Measurements from ENCODE around the gene AFF2.
A peak's percentile ranks its signal among the peaks of the same experiment; 100 is the strongest.

Gene AFF2

GRCh38 chrX:148567779-148568178, 67.4 kb downstream of the AFF2 start:
- DNase-seq = no peak
- ChIA-PET CTCF (no interaction called here), POLR2A (no interaction called here)
- H3K4me3 ChIP-seq (ENCODE audit: control insufficient read depth in 1 of 7, extremely low read depth in 1 of 7, insufficient read depth in 4 of 7, low read depth in 2 of 7, low read length in 6 of 7) = no peak overlapping the region
- WGBS (ENCODE audit: insufficient coverage) = 86% methylated on average over 1 of the region's 1 CpG
- H3K4me1 ChIP-seq (ENCODE audit: control extremely low read depth in 1 of 4, control insufficient read depth in 4 of 4, insufficient read depth in 4 of 4, low read length in 3 of 4) = peaks cover 0 to 5% (median 2%) of the 10 kb centered on the region in 4 experiments
- no peaks in the 10 kb centered on the region for H3K27me3 ChIP-seq (replicated peaks in 2 of 5; ENCODE audit: control insufficient read depth in 4 of 5, insufficient read depth in 5 of 5, low read length in 4 of 5)
- H3K9me3 ChIP-seq (ENCODE audit: control extremely low read depth in 1 of 5, control insufficient read depth in 4 of 5, insufficient read depth in 2 of 5, low read depth in 1 of 5, low read length in 4 of 5) = no peaks in the 10 kb centered on the region
- no peaks in the 10 kb centered on the region for H3K36me3 ChIP-seq (ENCODE audit: control insufficient read depth in 4 of 4, insufficient read depth in 4 of 4, low read length in 3 of 4)
- H3K27ac ChIP-seq (ENCODE audit: insufficient read depth in 1 of 2, low read depth in 1 of 2, low read length in 2 of 2, poor library complexity in 1 of 2, severe bottlenecking in 2 of 2) = no peak overlapping the region

- Histone ChIP-seq H3K4me3 (ENCODE audit: control insufficient read depth in 1 of 7, extremely low read depth in 1 of 7, insufficient read depth in 4 of 7, low read depth in 2 of 7, low read length in 6 of 7) (no peak overlapping the region), H3K4me1 (ENCODE audit: control extremely low read depth in 1 of 4, control insufficient read depth in 4 of 4, insufficient read depth in 4 of 4, low read length in 3 of 4) (no peaks in the 10 kb centered on the region), H3K36me3 (ENCODE audit: control insufficient read depth in 4 of 4, insufficient read depth in 4 of 4, low read length in 3 of 4) (no peaks in the 10 kb centered on the region), H3K27me3 (replicated peaks in 2 of 5; ENCODE audit: control insufficient read depth in 4 of 5, insufficient read depth in 5 of 5, low read length in 4 of 5) (no peaks in the 10 kb centered on the region), H3K9me3 (ENCODE audit: control extremely low read depth in 1 of 5, control insufficient read depth in 4 of 5, insufficient read depth in 2 of 5, low read depth in 1 of 5, low read length in 4 of 5) (no peaks in the 10 kb centered on the region), H3K27ac (ENCODE audit: insufficient read depth in 1 of 2, low read depth in 1 of 2, low read length in 2 of 2, poor library complexity in 1 of 2, severe bottlenecking in 2 of 2) (no peak overlapping the region)
- no peak for DNase-seq
- ChIA-PET POLR2A (no interaction called here), CTCF (no interaction called here)
- WGBS (ENCODE audit: insufficient coverage) = no CpG with 5 or more reads among the region's 2 CpGs
These were observed 68.3 kb downstream of the AFF2 start for GRCh38 chrX:148568763-148569162.

- CTCF ChIA-PET = no interaction called here
- POLR2A ChIA-PET = no interaction called here
- no peak overlapping the region for H3K4me3 ChIP-seq (ENCODE audit: control insufficient read depth in 1 of 7, extremely low read depth in 1 of 7, insufficient read depth in 4 of 7, low read depth in 2 of 7, low read length in 6 of 7)
- no peaks in the 10 kb centered on the region for H3K4me1 ChIP-seq (ENCODE audit: control extremely low read depth in 1 of 4, control insufficient read depth in 4 of 4, insufficient read depth in 4 of 4, low read length in 3 of 4)
- WGBS (ENCODE audit: insufficient coverage) = no CpG with 5 or more reads among the region's 4 CpGs
- no peaks in the 10 kb centered on the region for H3K27me3 ChIP-seq (replicated peaks in 2 of 5; ENCODE audit: control insufficient read depth in 4 of 5, insufficient read depth in 5 of 5, low read length in 4 of 5)
- DNase-seq = peak in 2 of 3 donors; percentile 24 to 36
- H3K9me3 ChIP-seq (ENCODE audit: control extremely low read depth in 1 of 5, control insufficient read depth in 4 of 5, insufficient read depth in 2 of 5, low read depth in 1 of 5, low read length in 4 of 5) = no peaks in the 10 kb centered on the region
- H3K36me3 ChIP-seq (ENCODE audit: control insufficient read depth in 4 of 4, insufficient read depth in 4 of 4, low read length in 3 of 4) = no peaks in the 10 kb centered on the region
- no peak overlapping the region for H3K27ac ChIP-seq (ENCODE audit: insufficient read depth in 1 of 2, low read depth in 1 of 2, low read length in 2 of 2, poor library complexity in 1 of 2, severe bottlenecking in 2 of 2)
These were observed 71.9 kb downstream of the AFF2 start for GRCh38 chrX:148572337-148572736.

GRCh38 chrX:148573119-148573518, 72.7 kb downstream of the AFF2 start:
- 93% methylated on average over 4 of the region's 4 CpGs for WGBS (ENCODE audit: insufficient coverage)
- H3K27ac ChIP-seq (ENCODE audit: insufficient read depth in 1 of 2, low read depth in 1 of 2, low read length in 2 of 2, poor library complexity in 1 of 2, severe bottlenecking in 2 of 2) = no peak overlapping the region
- ChIA-PET CTCF (no interaction called here), POLR2A (no interaction called here)
- H3K27me3 ChIP-seq (replicated peaks in 2 of 5; ENCODE audit: control insufficient read depth in 4 of 5, insufficient read depth in 5 of 5, low read length in 4 of 5) = no peaks in the 10 kb centered on the region
- no peak overlapping the region for H3K4me3 ChIP-seq (ENCODE audit: control insufficient read depth in 1 of 7, extremely low read depth in 1 of 7, insufficient read depth in 4 of 7, low read depth in 2 of 7, low read length in 6 of 7)
- DNase-seq = peak in 2 of 3 donors; percentile 7 to 11
- H3K36me3 ChIP-seq (ENCODE audit: control insufficient read depth in 4 of 4, insufficient read depth in 4 of 4, low read length in 3 of 4) = no peaks in the 10 kb centered on the region
- H3K9me3 ChIP-seq (ENCODE audit: control extremely low read depth in 1 of 5, control insufficient read depth in 4 of 5, insufficient read depth in 2 of 5, low read depth in 1 of 5, low read length in 4 of 5) = no peaks in the 10 kb centered on the region
- no peaks in the 10 kb centered on the region for H3K4me1 ChIP-seq (ENCODE audit: control extremely low read depth in 1 of 4, control insufficient read depth in 4 of 4, insufficient read depth in 4 of 4, low read length in 3 of 4)

- Histone ChIP-seq H3K27me3 (replicated peaks in 2 of 5; ENCODE audit: control insufficient read depth in 4 of 5, insufficient read depth in 5 of 5, low read length in 4 of 5) (no peaks in the 10 kb centered on the region), H3K36me3 (ENCODE audit: control insufficient read depth in 4 of 4, insufficient read depth in 4 of 4, low read length in 3 of 4) (no peaks in the 10 kb centered on the region), H3K4me3 (ENCODE audit: control insufficient read depth in 1 of 7, extremely low read depth in 1 of 7, insufficient read depth in 4 of 7, low read depth in 2 of 7, low read length in 6 of 7) (no peak overlapping the region), H3K9me3 (ENCODE audit: control extremely low read depth in 1 of 5, control insufficient read depth in 4 of 5, insufficient read depth in 2 of 5, low read depth in 1 of 5, low read length in 4 of 5) (no peaks in the 10 kb centered on the region), H3K27ac (ENCODE audit: insufficient read depth in 1 of 2, low read depth in 1 of 2, low read length in 2 of 2, poor library complexity in 1 of 2, severe bottlenecking in 2 of 2) (no peak overlapping the region), H3K4me1 (ENCODE audit: control extremely low read depth in 1 of 4, control insufficient read depth in 4 of 4, insufficient read depth in 4 of 4, low read length in 3 of 4) (no peaks in the 10 kb centered on the region)
- no CpG with 5 or more reads among the region's 3 CpGs for WGBS (ENCODE audit: insufficient coverage)
- ChIA-PET POLR2A (no interaction called here), CTCF (no interaction called here)
- no peak for DNase-seq
These were observed 74.0 kb downstream of the AFF2 start for GRCh38 chrX:148574237-148574973.

- ChIA-PET CTCF (no interaction called here), POLR2A (no interaction called here)
- no peak overlapping the region for H3K27ac ChIP-seq (ENCODE audit: insufficient read depth in 1 of 2, low read depth in 1 of 2, low read length in 2 of 2, poor library complexity in 1 of 2, severe bottlenecking in 2 of 2)
- WGBS (ENCODE audit: insufficient coverage) = no CpG with 5 or more reads among the region's 6 CpGs
- H3K27me3 ChIP-seq (replicated peaks in 2 of 5; ENCODE audit: control insufficient read depth in 4 of 5, insufficient read depth in 5 of 5, low read length in 4 of 5) = no peaks in the 10 kb centered on the region
- no peak overlapping the region for H3K4me3 ChIP-seq (ENCODE audit: control insufficient read depth in 1 of 7, extremely low read depth in 1 of 7, insufficient read depth in 4 of 7, low read depth in 2 of 7, low read length in 6 of 7)
- no peaks in the 10 kb centered on the region for H3K9me3 ChIP-seq (ENCODE audit: control extremely low read depth in 1 of 5, control insufficient read depth in 4 of 5, insufficient read depth in 2 of 5, low read depth in 1 of 5, low read length in 4 of 5)
- DNase-seq = no peak
- H3K4me1 ChIP-seq (ENCODE audit: control extremely low read depth in 1 of 4, control insufficient read depth in 4 of 4, insufficient read depth in 4 of 4, low read length in 3 of 4) = no peaks in the 10 kb centered on the region
- H3K36me3 ChIP-seq (ENCODE audit: control insufficient read depth in 4 of 4, insufficient read depth in 4 of 4, low read length in 3 of 4) = no peaks in the 10 kb centered on the region
These were observed 76.0 kb downstream of the AFF2 start for GRCh38 chrX:148576396-148576795.

GRCh38 chrX:148577741-148578140, 77.3 kb downstream of the AFF2 start:
- no peak for DNase-seq
- Histone ChIP-seq H3K36me3 (ENCODE audit: control insufficient read depth in 4 of 4, insufficient read depth in 4 of 4, low read length in 3 of 4) (no peaks in the 10 kb centered on the region), H3K4me3 (ENCODE audit: control insufficient read depth in 1 of 7, extremely low read depth in 1 of 7, insufficient read depth in 4 of 7, low read depth in 2 of 7, low read length in 6 of 7) (no peak overlapping the region), H3K27me3 (replicated peaks in 2 of 5; ENCODE audit: control insufficient read depth in 4 of 5, insufficient read depth in 5 of 5, low read length in 4 of 5) (no peaks in the 10 kb centered on the region), H3K4me1 (ENCODE audit: control extremely low read depth in 1 of 4, control insufficient read depth in 4 of 4, insufficient read depth in 4 of 4, low read length in 3 of 4) (no peaks in the 10 kb centered on the region), H3K9me3 (ENCODE audit: control extremely low read depth in 1 of 5, control insufficient read depth in 4 of 5, insufficient read depth in 2 of 5, low read depth in 1 of 5, low read length in 4 of 5) (no peaks in the 10 kb centered on the region), H3K27ac (ENCODE audit: insufficient read depth in 1 of 2, low read depth in 1 of 2, low read length in 2 of 2, poor library complexity in 1 of 2, severe bottlenecking in 2 of 2) (no peak overlapping the region)
- ChIA-PET POLR2A (no interaction called here), CTCF (no interaction called here)
- 86% methylated on average over 3 of the region's 3 CpGs for WGBS (ENCODE audit: insufficient coverage)
